LNCAP (cell line): ENCODE data around the gene DCC.

ENCODE experiments used
- CTCF ChIP-seq: fragments of 450-650 bp; IDR thresholded peaks from 2 replicates; pipeline ENCODE4 v1.5.1; 2017; ENCODE audit warnings: mild to moderate bottlenecking

DCC gene

GRCh38 chr18:53018791-53019190 lies 678.8 kb downstream of the DCC start:
- TF ChIP-seq CTCF: no peak

GRCh38 chr18:53025247-53025646 lies 685.2 kb downstream of the DCC start:
- TF ChIP-seq CTCF: no peak

GRCh38 chr18:53028565-53028964 lies 688.6 kb downstream of the DCC start:
- TF ChIP-seq CTCF: no peak

- TF ChIP-seq CTCF: no peak
These were observed 693.1 kb downstream of the DCC start for GRCh38 chr18:53033128-53033527.

- no peak for TF ChIP-seq CTCF
These were observed 698.6 kb downstream of the DCC start for GRCh38 chr18:53038608-53039007.

GRCh38 chr18:53040286-53040685 lies 700.3 kb downstream of the DCC start:
- TF ChIP-seq CTCF: no peak

GRCh38 chr18:53056064-53056463 lies 716.1 kb downstream of the DCC start:
- no peak for TF ChIP-seq CTCF

- no peak for TF ChIP-seq CTCF
These were observed 730.8 kb downstream of the DCC start for GRCh38 chr18:53070788-53071187.
